Endothelial cell of umbilical vein (primary cell): Measurements from ENCODE around the gene DRC1. TPM values are rescaled to one million over a fixed set of nuclear protein-coding genes. Genes with fewer than 3 reads are reported as not detected.

ENCODE experiments used
- BruUV-seq: library from RNA; stranded (reverse); fragments of 400-500 nt; replicated peaks from 2 replicates; lab custom pipeline; 2021; lab: Mats Ljungman, UMichigan
- CTCF ChIA-PET: fragments of 300-600, 350-600 bp; sonication (Branson Sonifier 250); formaldehyde crosslinking; loops from one replicate; lab custom pipeline; 2021; ENCODE audit warnings: antibody characterized with exemption, inconsistent platforms; lab: Charles Lee
- POLR2A ChIA-PET: fragments of 300-600, 350-600 bp; sonication (Branson Sonifier 250); formaldehyde crosslinking; loops from one replicate; lab custom pipeline; 2021; ENCODE audit warnings: antibody characterized with exemption, inconsistent platforms; lab: Charles Lee
- DNase-seq: peaks from one replicate; pipeline ENCODE4 v3.0.0-alpha.2; 2011; ENCODE audit warnings: low read depth, low spot score
- FAIRE-seq: peaks from 2 replicates; lab custom pipeline; 2011; peaks lifted over from hg19 to GRCh38; lab: Jason Lieb, UNC
- H2AFZ ChIP-seq: 2 replicates; pipeline ENCODE4 v1.6.0; 2012; ENCODE audit warnings: low read depth, low read length, control low read depth, inconsistent platforms
- H3K27ac ChIP-seq: 2 replicates; pipeline ENCODE4 v1.5.1; 2011; ENCODE audit warnings: low read depth, mild to moderate bottlenecking, control low read depth, low read length, moderate library complexity; ENCODE audit not compliant: insufficient read depth
- H3K27me3 ChIP-seq, 2 experiments: 2 replicates each; pipeline versions ENCODE4 v1.6.0 to v1.6.1; 2011; ENCODE audit warnings: low read length in 2 of 2, mixed read lengths in 1 of 2; ENCODE audit not compliant: control insufficient read depth in 2 of 2, insufficient read depth in 2 of 2
- H3K36me3 ChIP-seq, 2 experiments: 2 replicates in 1 of 2; 3 replicates in 1 of 2; pipeline ENCODE4 v1.5.1; 2011; ENCODE audit warnings: low read length in 2 of 2, mild to moderate bottlenecking in 1 of 2, moderate library complexity in 1 of 2; ENCODE audit not compliant: control insufficient read depth in 2 of 2, insufficient read depth in 2 of 2; ENCODE audit errors: extremely low read depth in 1 of 2
- H3K4me1 ChIP-seq: 3 replicates; pipeline ENCODE4 v1.5.1; 2011; ENCODE audit warnings: mild to moderate bottlenecking, low read length; ENCODE audit not compliant: control insufficient read depth, insufficient read depth; ENCODE audit errors: extremely low read depth
- H3K4me2 ChIP-seq: 2 replicates; pipeline ENCODE4 v1.6.1; 2011; ENCODE audit warnings: low read length, control low read depth, mixed read lengths; ENCODE audit not compliant: insufficient read depth
- H3K4me3 ChIP-seq, 3 experiments: fragments of 200-600 bp in 1 of 3; sonication (generic), shearing (Covaris generic) in 1 of 3; replicated peaks in 1 of 3; 2 replicates each; pipeline ENCODE4 v1.5.1; 2011 to 2016; ENCODE audit warnings: control low read depth in 3 of 3, low read length in 3 of 3, mild to moderate bottlenecking in 2 of 3, inconsistent platforms in 1 of 3, low read depth in 1 of 3, moderate library complexity in 1 of 3; ENCODE audit not compliant: insufficient read depth in 1 of 3
- H3K79me2 ChIP-seq: 2 replicates; pipeline ENCODE4 v1.6.0; 2012; ENCODE audit warnings: low read length, inconsistent platforms; ENCODE audit not compliant: control insufficient read depth, insufficient read depth
- H3K9ac ChIP-seq: replicated peaks from 2 replicates; pipeline ENCODE3; 2011; ENCODE audit warnings: low read length, control low read depth; ENCODE audit not compliant: insufficient read depth; ENCODE audit errors: extremely low read depth
- H3K9me1 ChIP-seq: replicated peaks from 3 replicates; pipeline ENCODE4 v1.6.0; 2011; ENCODE audit warnings: mild to moderate bottlenecking, low read length; ENCODE audit not compliant: control insufficient read depth, insufficient read depth; ENCODE audit errors: extremely low read depth
- H3K9me3 ChIP-seq: replicated peaks from 2 replicates; pipeline ENCODE4 v1.5.1; 2012; ENCODE audit warnings: low read length, inconsistent platforms; ENCODE audit not compliant: control insufficient read depth, insufficient read depth
- H4K20me1 ChIP-seq: replicated peaks from 2 replicates; pipeline ENCODE3; 2011; ENCODE audit warnings: mild to moderate bottlenecking, low read length; ENCODE audit not compliant: control insufficient read depth, insufficient read depth; ENCODE audit errors: extremely low read depth
- EZH2 ChIP-seq: IDR thresholded peaks from 2 replicates; pipeline ENCODE4 v1.6.1; 2012; ENCODE audit warnings: borderline replicate concordance, low read depth, mild to moderate bottlenecking, moderate library complexity, low read length, inconsistent platforms; ENCODE audit not compliant: severe bottlenecking
- FOS ChIP-seq: IDR thresholded peaks from 2 replicates; pipeline ENCODE4 v1.6.1; 2011; ENCODE audit warnings: mild to moderate bottlenecking, low read length, moderate library complexity, borderline replicate concordance; ENCODE audit not compliant: insufficient read depth
- GATA2 ChIP-seq: IDR thresholded peaks from 2 replicates; pipeline ENCODE4 v1.7.0; 2011; ENCODE audit warnings: low read depth, mild to moderate bottlenecking, moderate library complexity, mixed read lengths, low read length; ENCODE audit not compliant: insufficient read length, insufficient read depth
- JUN ChIP-seq: IDR thresholded peaks from 2 replicates; pipeline ENCODE4 v1.6.1; 2011; ENCODE audit warnings: borderline replicate concordance, low read depth; ENCODE audit not compliant: insufficient read length, insufficient read depth
- MYC ChIP-seq: IDR thresholded peaks from one replicate; pipeline ENCODE4 v1.6.1; 2011; ENCODE audit warnings: mild to moderate bottlenecking, low read depth, low read length
- POLR2A ChIP-seq: IDR thresholded peaks from 2 replicates; pipeline ENCODE4 v1.6.1; 2012; ENCODE audit warnings: low read depth, mild to moderate bottlenecking, control low read depth, low read length
- POLR2AphosphoS5 ChIP-seq: IDR thresholded peaks from 2 replicates; pipeline ENCODE4 v1.6.1; 2012; ENCODE audit warnings: low read depth, mild to moderate bottlenecking, control low read depth, low read length, moderate library complexity; ENCODE audit not compliant: insufficient read depth
- dilution Hi-C: fragments of 300-500 bp; cut with MboI; formaldehyde crosslinking; loops from one replicate; pipeline ENCODE4 v1.15.0; 2019; ENCODE audit warnings: low sequenced_read_pairs; ENCODE audit not compliant: extremely low pct_ligation_motif_present
- intact Hi-C: fragments of 100-400 bp; cut with micrococcal nuclease; formaldehyde crosslinking; loops from one replicate; pipeline ENCODE4 v1.10.0; 2022
- polyA plus RNA-seq, 4 experiments: library from polyadenylated mRNA; depleted of rRNA in 3 of 4; stranded (reverse) in 3 of 4; unstranded in 1 of 4; fragments of >200 nt; gene quantifications; 2 replicates each; pipeline versions ENCODE4 v1.2.1 to v1.2.3, GENCODE V29; 2011 to 2012; ENCODE audit warnings: missing spikeins in 1 of 4
- total RNA-seq: library from RNA; stranded (reverse); gene quantifications from 2 replicates; pipeline ENCODE4 v1.2.3, GENCODE V29; 2021
- TF ChIP-seq, protein P1 (sequence below), 2 donors: IDR thresholded peaks; 1 replicate in 1 of 2; 2 replicates in 1 of 2; pipeline ENCODE4 v1.5.1; 2011; ENCODE audit warnings: low read length in 2 of 2, mild to moderate bottlenecking in 2 of 2, moderate library complexity in 2 of 2, control low read depth in 1 of 2, inconsistent platforms in 1 of 2, low read depth in 1 of 2; ENCODE audit not compliant: insufficient read depth in 1 of 2; ENCODE audit errors: extremely low read depth in 1 of 2
- TF ChIP-seq, protein P2 (sequence below): IDR thresholded peaks from 2 replicates; pipeline ENCODE4 v1.6.1; 2011; ENCODE audit not compliant: insufficient read depth, insufficient read length

The DRC1 gene
- total and polyA plus RNA-seq, 2 donors (not counting 3 experiments of a cell fraction or from before 2014, with no cell fraction given): 0.44 TPM; not detected in 1

DNA sequence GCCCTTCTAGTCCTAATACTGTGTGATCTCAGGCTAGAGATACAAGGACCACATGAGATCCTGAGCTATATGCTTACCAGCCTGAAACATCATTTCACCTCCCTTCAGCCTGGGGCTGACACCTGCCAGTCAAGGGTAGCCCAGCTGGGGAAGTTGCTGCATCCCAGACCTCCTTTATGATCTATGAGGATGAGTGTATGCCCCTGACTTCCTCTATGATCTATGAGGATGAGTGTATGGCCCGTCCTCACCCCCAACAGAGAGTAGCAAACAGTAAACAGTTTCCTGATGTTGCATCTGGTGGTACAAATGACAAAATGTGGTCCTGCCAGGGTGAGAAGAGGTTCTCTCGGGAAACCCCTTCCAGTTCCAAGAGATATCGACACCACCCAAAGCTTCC lies 85.1 kb downstream of the DRC1 start:
- TF ChIP-seq, protein P1, sequence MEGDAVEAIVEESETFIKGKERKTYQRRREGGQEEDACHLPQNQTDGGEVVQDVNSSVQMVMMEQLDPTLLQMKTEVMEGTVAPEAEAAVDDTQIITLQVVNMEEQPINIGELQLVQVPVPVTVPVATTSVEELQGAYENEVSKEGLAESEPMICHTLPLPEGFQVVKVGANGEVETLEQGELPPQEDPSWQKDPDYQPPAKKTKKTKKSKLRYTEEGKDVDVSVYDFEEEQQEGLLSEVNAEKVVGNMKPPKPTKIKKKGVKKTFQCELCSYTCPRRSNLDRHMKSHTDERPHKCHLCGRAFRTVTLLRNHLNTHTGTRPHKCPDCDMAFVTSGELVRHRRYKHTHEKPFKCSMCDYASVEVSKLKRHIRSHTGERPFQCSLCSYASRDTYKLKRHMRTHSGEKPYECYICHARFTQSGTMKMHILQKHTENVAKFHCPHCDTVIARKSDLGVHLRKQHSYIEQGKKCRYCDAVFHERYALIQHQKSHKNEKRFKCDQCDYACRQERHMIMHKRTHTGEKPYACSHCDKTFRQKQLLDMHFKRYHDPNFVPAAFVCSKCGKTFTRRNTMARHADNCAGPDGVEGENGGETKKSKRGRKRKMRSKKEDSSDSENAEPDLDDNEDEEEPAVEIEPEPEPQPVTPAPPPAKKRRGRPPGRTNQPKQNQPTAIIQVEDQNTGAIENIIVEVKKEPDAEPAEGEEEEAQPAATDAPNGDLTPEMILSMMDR (IDR thresholded peaks at IDR 0.05; ENCODE audit: extremely low read depth in 1 of 2, insufficient read depth in 1 of 2, low read depth in 1 of 2, low read length in 2 of 2): no peak
- TF ChIP-seq MYC (no peak), JUN (no peak), FOS (no peak), GATA2 (no peak), POLR2AphosphoS5 (no peak), EZH2 (no peak), POLR2A (no peak)
- TF ChIP-seq, protein P2, sequence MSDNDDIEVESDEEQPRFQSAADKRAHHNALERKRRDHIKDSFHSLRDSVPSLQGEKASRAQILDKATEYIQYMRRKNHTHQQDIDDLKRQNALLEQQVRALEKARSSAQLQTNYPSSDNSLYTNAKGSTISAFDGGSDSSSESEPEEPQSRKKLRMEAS: no peak
- H3K4me1 ChIP-seq: peaks cover 11% of the 10 kb centered on the region
- H3K9ac ChIP-seq: no peak overlapping the region
- H3K9me3 ChIP-seq: no peaks in the 10 kb centered on the region
- no peak overlapping the region for H3K27ac ChIP-seq
- no peak overlapping the region for H2AFZ ChIP-seq
- dilution Hi-C loops (no loop called here), intact Hi-C loops (no loop called here)
- H3K79me2 ChIP-seq: no peaks in the 10 kb centered on the region
- H3K4me3 ChIP-seq: no peak overlapping the region
- DNase-seq: no peak
- no peak for FAIRE-seq
- H3K9me1 ChIP-seq: no peaks in the 10 kb centered on the region
- H3K36me3 ChIP-seq: no peaks in the 10 kb centered on the region
- H4K20me1 ChIP-seq: no peaks in the 10 kb centered on the region
- no peak overlapping the region for H3K4me2 ChIP-seq
- H3K27me3 ChIP-seq: no peaks in the 10 kb centered on the region
- BruUV-seq: no TSS peak
- POLR2A ChIA-PET: no interaction called here
- CTCF ChIA-PET: no interaction called here
